GM23338 (cell line): ENCODE results near the gene ZNF526. TPM values are rescaled to one million over a fixed set of nuclear protein-coding genes. Genes with fewer than 3 reads are reported as not detected.
A peak's percentile ranks its signal among the peaks of the same experiment; 100 is the strongest.

Source experiments
- ATAC-seq: fragments of 200-7000 bp; cut with Tn5 transposase; 3 replicates; pipeline ENCODE4 v1.9.1; 2020
- DNase-seq: peaks from one replicate; pipeline ENCODE4 v3.0.0-alpha.2; 2015; ENCODE audit warnings: low spot score
- H2AFZ ChIP-seq: fragments of 200-600 bp; sonication (generic); 2 replicates; pipeline ENCODE4 v1.8.0; 2016; ENCODE audit warnings: antibody characterized with exemption, mild to moderate bottlenecking, moderate library complexity
- H3F3A ChIP-seq: fragments of 200-600 bp; sonication (generic); replicated peaks from 2 replicates; pipeline ENCODE4 v1.8.0; 2017; ENCODE audit warnings: antibody characterized with exemption, mixed run types, low read depth
- H3K27ac ChIP-seq: fragments of 200-600 bp; sonication (generic); 2 replicates; pipeline ENCODE4 v1.6.1; 2016; ENCODE audit warnings: low read depth
- H3K27me3 ChIP-seq: fragments of 200-600 bp; sonication (generic); 2 replicates; pipeline ENCODE4 v1.8.0; 2016; ENCODE audit warnings: mild to moderate bottlenecking, mixed run types, moderate library complexity; ENCODE audit not compliant: insufficient read depth
- H3K36me3 ChIP-seq: fragments of 200-600 bp; sonication (generic); 2 replicates; pipeline ENCODE4 v1.8.0; 2016; ENCODE audit warnings: mild to moderate bottlenecking; ENCODE audit not compliant: insufficient read depth
- H3K4me1 ChIP-seq: fragments of 200-600 bp; sonication (generic); 2 replicates; pipeline ENCODE4 v1.8.0; 2016; ENCODE audit warnings: mild to moderate bottlenecking, moderate library complexity; ENCODE audit not compliant: insufficient read depth
- H3K4me2 ChIP-seq: fragments of 200-600 bp; sonication (generic); 2 replicates; pipeline ENCODE4 v1.7.1; 2017; ENCODE audit warnings: mixed run types
- H3K4me3 ChIP-seq: fragments of 200-600 bp; sonication (generic); 2 replicates; pipeline ENCODE4 v1.6.1; 2016; ENCODE audit warnings: mixed run types
- H3K79me2 ChIP-seq: fragments of 200-600 bp; sonication (generic); replicated peaks from 2 replicates; pipeline ENCODE4 v1.8.0; 2017; ENCODE audit warnings: mild to moderate bottlenecking; ENCODE audit not compliant: insufficient read depth
- H3K9me2 ChIP-seq: fragments of 200-600 bp; sonication (generic); 2 replicates; pipeline ENCODE4 v1.8.0; 2017; ENCODE audit not compliant: insufficient read depth
- H4K20me1 ChIP-seq: fragments of 200-600 bp; sonication (generic); replicated peaks from 2 replicates; pipeline ENCODE4 v1.8.0; 2017; ENCODE audit warnings: mild to moderate bottlenecking; ENCODE audit not compliant: insufficient read depth
- H3K27ac Mint-ChIP-seq: 2 replicates; pipeline ENCODE4 v1.8.0; 2020; ENCODE audit warnings: inconsistent platforms, mild to moderate bottlenecking, moderate library complexity, mixed read lengths
- H3K27me3 Mint-ChIP-seq: 3 replicates; pipeline ENCODE4 v1.8.0; 2022; ENCODE audit warnings: low read depth, mild to moderate bottlenecking, moderate library complexity, mixed read lengths, inconsistent platforms; ENCODE audit not compliant: insufficient read depth, poor library complexity
- H3K36me3 Mint-ChIP-seq: 3 replicates; pipeline ENCODE4 v1.8.0; 2021; ENCODE audit warnings: low read depth, mild to moderate bottlenecking, inconsistent platforms, moderate library complexity, mixed read lengths
- H3K4me1 Mint-ChIP-seq: 3 replicates; pipeline ENCODE4 v1.8.0; 2020; ENCODE audit warnings: mild to moderate bottlenecking, inconsistent platforms, mixed read lengths
- H3K4me3 Mint-ChIP-seq: 3 replicates; pipeline ENCODE4 v1.8.0; 2021; ENCODE audit warnings: moderate library complexity, mild to moderate bottlenecking, inconsistent platforms, mixed read lengths
- H3K9me3 Mint-ChIP-seq: 3 replicates; pipeline ENCODE4 v1.8.0; 2020; ENCODE audit warnings: moderate library complexity, mild to moderate bottlenecking, inconsistent platforms, mixed read lengths
- CREB1 ChIP-seq: fragments of 250-450 bp; sonication (Bioruptor Pico); IDR thresholded peaks from 2 replicates; pipeline ENCODE4 v1.5.0; 2020; ENCODE audit warnings: low read depth, mild to moderate bottlenecking, moderate library complexity
- CTCF ChIP-seq, 2 experiments: fragments of 200-600 bp in 1 of 2; sonication (generic) in 1 of 2; conservative IDR thresholded peaks; 2 replicates each; pipeline versions ENCODE4 v1.5.1 to v1.6.1; 2016 to 2017; ENCODE audit warnings: antibody characterized with exemption in 2 of 2, low read depth in 2 of 2, mild to moderate bottlenecking in 2 of 2, moderate library complexity in 1 of 2
- ETS1 ChIP-seq: IDR thresholded peaks from 2 replicates; pipeline ENCODE4 v1.6.1; 2016; ENCODE audit warnings: antibody characterized with exemption
- EZH2 ChIP-seq: fragments of 200-600 bp; sonication (generic); IDR thresholded peaks from one replicate; pipeline ENCODE4 v1.8.0; 2017; ENCODE audit warnings: antibody characterized with exemption, mild to moderate bottlenecking, low read depth; ENCODE audit not compliant: unreplicated experiment
- EZH2phosphoT487 ChIP-seq: fragments of 200-600 bp; sonication (generic); IDR thresholded peaks from one replicate; pipeline ENCODE4 v1.8.1; 2018; ENCODE audit warnings: antibody characterized with exemption; ENCODE audit not compliant: unreplicated experiment
- JUNB ChIP-seq: IDR thresholded peaks from one replicate; pipeline ENCODE4 v1.6.1; 2016; ENCODE audit warnings: antibody characterized with exemption; ENCODE audit not compliant: unreplicated experiment
- NANOG ChIP-seq: IDR thresholded peaks from 2 replicates; pipeline ENCODE4 v1.6.1; 2016; ENCODE audit warnings: antibody characterized with exemption, borderline replicate concordance
- POLR2AphosphoS5 ChIP-seq: IDR thresholded peaks from 2 replicates; pipeline ENCODE4 v1.6.1; 2016; ENCODE audit warnings: antibody characterized with exemption, low read depth
- REST ChIP-seq: IDR thresholded peaks from one replicate; pipeline ENCODE4 v1.6.1; 2018; ENCODE audit warnings: antibody characterized with exemption; ENCODE audit not compliant: unreplicated experiment
- STAT1 ChIP-seq: IDR thresholded peaks from one replicate; pipeline ENCODE4 v1.6.1; 2016; ENCODE audit warnings: antibody characterized with exemption; ENCODE audit not compliant: unreplicated experiment
- ZNF114 ChIP-seq: fragments of 250-450 bp; sonication (Bioruptor Pico); IDR thresholded peaks from 2 replicates; pipeline ENCODE4 v1.5.0; 2020; ENCODE audit warnings: mild to moderate bottlenecking, moderate library complexity
- ZNF331 ChIP-seq: fragments of 250-450 bp; sonication (Bioruptor Pico); IDR thresholded peaks from 2 replicates; pipeline ENCODE4 v1.5.0; 2020; ENCODE audit warnings: low read depth, mild to moderate bottlenecking, moderate library complexity
- ZNF462 ChIP-seq: fragments of 250-450 bp; sonication (Bioruptor Pico); IDR thresholded peaks from 2 replicates; pipeline ENCODE4 v1.5.0; 2020; ENCODE audit warnings: mild to moderate bottlenecking, moderate library complexity
- polyA plus RNA-seq: library from polyadenylated mRNA; unstranded; fragments of >200 nt; fragmentation: Nextera tagmentation; extraction: Ambion mirVana; gene quantifications from 2 replicates; pipeline ENCODE4 v1.2.1, GENCODE V29; 2016
- total RNA-seq: library from RNA; depleted of rRNA; stranded (reverse); fragments of >200 nt; shearing (Covaris generic); gene quantifications from 2 replicates; pipeline ENCODE4 v1.2.3, GENCODE V29; 2014

Gene ZNF526
- total and polyA plus RNA-seq, 2 experiments from 2014 or later: 4.7 to 13.3 TPM

GRCh38 chr19:42241279-42241678 lies 21.2 kb downstream of the ZNF526 start:
- TF ChIP-seq ZNF462 (CRISPR knock-in tag) (no peak), EZH2 (no peak), STAT1 (no peak), NANOG (no peak), CTCF (conservative IDR thresholded peaks at IDR 0.05; ENCODE audit: low read depth in 2 of 2) (no peak), ZNF114 (CRISPR knock-in tag) (no peak), EZH2phosphoT487 (no peak), JUNB (no peak), CREB1 (CRISPR knock-in tag) (no peak), ZNF331 (CRISPR knock-in tag) (no peak), ETS1 (no peak), POLR2AphosphoS5 (no peak), REST (no peak)
- H3K27me3 Mint-ChIP-seq: peaks cover 20% of the 10 kb centered on the region
- H3K4me1 ChIP-seq: peaks cover 22% of the 10 kb centered on the region
- peaks cover 28% of the 10 kb centered on the region; the same call in 1 of the 2 replicates for H4K20me1 ChIP-seq
- no peak for ATAC-seq
- no peak overlapping the region for H3K27ac ChIP-seq
- peaks cover 25% of the 10 kb centered on the region for H3K36me3 Mint-ChIP-seq
- 0 out of 2 replicates have a peak, but pooled peaks cover 14% of the 10 kb centered on the region for H3F3A ChIP-seq
- H3K27me3 ChIP-seq: no peaks in the 10 kb centered on the region
- peak overlapping the region; percentile 90 for H3K4me2 ChIP-seq
- H3K4me1 Mint-ChIP-seq: peaks cover 16% of the 10 kb centered on the region
- H3K27ac Mint-ChIP-seq: no peak overlapping the region
- no peaks in the 10 kb centered on the region for H3K36me3 ChIP-seq
- DNase-seq: no peak
- H3K9me2 ChIP-seq: no peaks in the 10 kb centered on the region
- peak overlapping the region; percentile 87 for H3K4me3 ChIP-seq
- H2AFZ ChIP-seq: no peak overlapping the region
- H3K79me2 ChIP-seq: peaks cover 21% of the 10 kb centered on the region
- no peaks in the 10 kb centered on the region; the same call in 2 of the 3 replicates for H3K9me3 Mint-ChIP-seq
- peak overlapping the region; percentile 91 for H3K4me3 Mint-ChIP-seq
